ENCODE measurements around the gene RBM34.
"Not testable (repeated sequence)": the region's sequence is repeated elsewhere in the genome, so short reads cannot be mapped to it uniquely, and the experiment has no call there.

RBM34 gene

DNA sequence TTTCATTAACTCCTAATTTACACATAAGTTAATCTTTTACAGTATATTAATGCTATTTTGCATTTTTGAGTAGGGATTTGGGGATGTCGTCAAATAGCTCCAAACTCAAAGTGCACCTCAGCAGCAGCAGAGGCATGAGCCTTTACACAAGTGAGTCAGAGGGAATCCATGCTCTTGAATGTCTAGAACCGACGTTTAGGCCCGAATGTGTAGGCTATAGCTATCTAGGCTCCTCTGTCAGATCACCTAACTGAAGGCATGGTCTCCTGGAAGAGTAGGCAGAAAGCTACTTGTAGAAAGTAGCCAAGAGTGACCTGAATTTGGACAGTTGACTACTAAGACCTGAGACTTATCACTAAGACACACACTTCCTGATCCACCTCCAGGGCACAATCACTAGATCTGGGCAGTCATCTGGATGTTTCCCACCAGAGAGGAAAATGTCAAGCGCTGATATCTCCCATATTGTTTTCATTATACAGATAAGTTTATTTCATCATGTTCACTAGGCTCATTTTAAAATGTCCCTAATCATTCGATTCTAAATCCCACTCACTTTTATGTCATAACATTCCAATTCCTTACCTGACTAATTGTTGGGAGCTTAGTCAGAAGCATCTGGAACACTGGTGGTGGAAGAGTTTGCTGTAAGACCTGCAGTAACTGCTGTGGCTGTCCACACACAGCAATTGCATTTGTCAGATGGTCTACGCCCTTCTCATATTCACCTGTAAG lies 47.7 kb downstream of the RBM34 start:
- DNase-seq (ENCODE audit: low read depth in 1 of 2, low spot score in 1 of 2), result no peak

DNA sequence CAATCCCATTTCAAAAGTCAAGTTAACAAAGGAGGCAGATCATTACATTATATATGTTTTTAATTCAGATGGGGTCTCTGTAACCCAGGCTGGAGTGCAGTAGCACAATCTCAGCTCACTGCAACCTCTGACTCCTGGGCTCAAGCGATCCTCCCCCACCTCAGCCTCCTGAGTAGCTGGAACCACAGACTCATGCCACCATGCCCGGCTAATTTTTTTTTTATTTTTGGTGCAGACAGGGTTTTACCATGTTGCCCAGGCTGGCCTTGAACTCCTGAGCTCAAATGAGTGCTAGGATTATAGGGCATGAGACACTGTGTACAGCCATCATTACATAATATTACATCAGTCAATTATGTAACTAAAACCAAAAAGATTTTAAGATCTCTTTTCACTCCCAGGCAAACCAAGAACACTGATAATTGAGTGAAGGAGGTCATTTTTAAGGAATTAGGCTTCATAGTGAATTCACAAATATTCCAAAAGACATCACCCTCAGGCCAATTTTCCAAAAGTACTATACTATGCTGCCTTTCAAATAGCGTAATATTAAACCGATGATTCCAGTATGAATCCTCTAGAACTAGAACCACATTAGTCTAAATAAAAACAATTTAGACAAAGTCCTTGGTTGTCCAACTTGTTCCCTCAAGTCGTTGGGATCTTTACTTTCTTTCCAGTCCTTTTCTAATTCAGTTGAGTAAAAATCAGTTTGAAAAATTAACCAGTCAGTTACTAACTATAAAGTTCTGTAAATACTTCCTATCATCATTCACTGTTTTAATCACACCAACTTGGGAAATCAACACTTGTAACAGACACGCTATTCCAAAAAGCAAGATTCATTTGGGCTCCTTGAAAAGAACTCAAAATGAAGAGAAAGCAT lies 48.5 kb downstream of the RBM34 start:
- DNase-seq (ENCODE audit: low read depth in 1 of 2, low spot score in 1 of 2), result no peak

DNA sequence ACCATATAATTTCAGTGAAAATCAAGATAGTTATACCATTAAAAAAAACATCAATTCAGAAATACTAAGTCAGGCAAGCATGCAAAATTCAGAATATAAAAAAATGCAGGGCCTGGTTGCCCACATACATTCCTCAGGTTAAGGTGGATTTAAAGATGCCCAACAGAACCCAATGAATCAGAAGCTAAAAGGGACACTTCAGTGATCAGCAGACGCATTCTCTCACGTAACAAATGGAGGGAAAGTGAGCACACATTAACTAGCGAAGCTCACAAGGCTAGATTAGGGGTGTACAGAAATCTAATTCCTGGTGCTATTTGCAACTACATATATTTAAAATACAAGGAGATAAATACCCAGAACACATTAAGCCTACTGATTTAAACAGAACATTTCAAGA lies 49.9 kb downstream of the RBM34 start:
- no peak for DNase-seq (ENCODE audit: low read depth in 1 of 2, low spot score in 1 of 2)

DNA sequence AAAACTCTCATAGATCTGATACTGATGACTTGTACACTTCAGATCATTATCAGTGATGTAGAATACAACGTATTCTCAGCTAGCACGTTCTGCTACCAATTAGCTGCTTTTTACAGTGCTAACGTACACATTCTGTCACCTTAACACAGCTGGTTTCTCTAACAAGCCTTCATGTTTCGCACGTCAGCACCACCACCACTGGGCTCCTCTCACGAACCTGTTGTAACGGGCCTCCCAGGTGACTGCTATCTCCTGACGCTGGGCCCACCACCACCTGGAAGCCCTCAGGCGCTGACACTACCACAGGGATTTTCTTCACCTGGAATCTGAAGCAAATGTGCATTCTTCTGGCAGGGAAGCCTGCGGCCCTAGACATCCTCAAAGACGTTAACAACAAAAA lies 52.2 kb downstream of the RBM34 start:
- no peak for DNase-seq (ENCODE audit: low read depth in 1 of 2, low spot score in 1 of 2)

DNA sequence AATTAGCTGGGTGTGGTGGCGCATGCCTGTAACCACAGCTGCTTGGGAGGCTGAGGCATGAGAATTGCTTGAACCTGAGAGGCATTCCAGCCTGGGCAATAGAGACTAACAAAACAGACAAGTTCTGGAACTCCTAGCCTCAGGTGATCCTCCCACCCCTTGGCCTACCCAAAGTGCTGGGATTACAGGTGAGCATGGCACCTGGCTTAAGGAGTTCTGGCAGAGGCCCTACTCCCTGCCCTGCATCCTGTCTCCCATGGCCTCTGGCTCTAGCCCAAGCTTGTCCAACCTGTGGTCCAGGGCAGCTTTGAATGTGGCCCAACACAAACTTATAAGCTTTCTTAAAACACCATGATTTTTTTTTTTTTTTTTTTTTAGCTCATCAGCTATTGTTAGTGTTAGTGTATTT lies 52.9 kb downstream of the RBM34 start:
- no peak for DNase-seq (ENCODE audit: low read depth in 1 of 2, low spot score in 1 of 2)

DNA sequence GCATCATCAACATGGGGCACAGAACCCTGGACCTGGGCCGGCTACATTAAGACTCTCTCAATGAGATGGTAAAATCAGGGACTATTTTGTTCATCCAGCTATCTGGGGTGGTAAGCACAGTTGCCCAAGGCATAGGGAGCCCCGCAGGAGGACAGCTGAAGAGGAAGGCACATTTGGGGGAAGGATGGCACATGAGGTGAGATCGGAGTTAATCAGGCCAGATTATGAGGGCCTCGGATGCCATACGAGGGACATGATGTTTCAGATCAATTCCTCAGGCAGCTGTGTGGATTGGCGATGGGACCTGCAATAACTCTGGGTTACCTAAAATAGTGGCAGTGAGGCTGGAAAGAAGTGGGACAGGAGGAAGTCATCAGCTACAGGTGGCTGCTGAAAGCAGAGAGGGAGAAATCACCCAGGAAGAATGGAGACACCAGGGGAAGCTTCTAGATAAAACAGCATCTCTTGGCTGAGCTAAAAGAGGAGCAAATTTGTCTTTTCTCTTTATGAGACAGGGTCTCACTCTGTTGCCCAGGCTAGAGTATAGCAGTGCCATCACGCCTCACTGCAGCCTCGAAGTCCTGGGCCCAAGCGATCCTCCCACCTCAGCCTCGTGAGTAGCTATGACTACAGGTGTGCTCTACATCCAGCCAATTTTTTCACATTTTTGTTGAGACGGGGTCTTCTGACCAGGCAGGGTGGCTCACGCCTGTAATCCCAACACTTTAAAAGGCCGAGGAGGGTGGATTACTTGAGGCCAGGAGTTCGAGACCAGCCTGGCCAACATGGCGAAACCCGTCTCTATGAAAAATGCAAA lies 53.5 kb downstream of the RBM34 start:
- DNase-seq (ENCODE audit: low read depth in 1 of 2, low spot score in 1 of 2), result no peak

DNA sequence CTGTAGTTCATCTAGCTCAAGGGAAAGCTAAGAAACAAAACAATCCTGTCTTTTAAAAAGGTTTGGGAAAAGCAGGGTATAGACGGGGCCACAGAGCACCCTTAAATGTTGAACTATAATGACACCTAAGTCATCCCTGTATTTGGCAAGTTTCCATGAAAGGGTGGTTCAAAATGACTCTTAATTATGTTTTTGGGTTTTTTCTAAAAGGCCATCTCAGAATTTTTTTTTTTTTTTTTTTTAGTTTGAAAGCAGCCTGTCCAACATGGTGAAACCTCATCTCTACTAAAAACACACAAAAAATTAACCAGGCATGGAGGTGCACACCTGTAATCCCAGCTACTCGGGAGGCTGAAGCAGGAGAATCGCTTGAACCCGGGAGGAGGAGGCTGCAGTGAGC lies 54.6 kb downstream of the RBM34 start:
- no peak for DNase-seq (ENCODE audit: low read depth in 1 of 2, low spot score in 1 of 2)

DNA sequence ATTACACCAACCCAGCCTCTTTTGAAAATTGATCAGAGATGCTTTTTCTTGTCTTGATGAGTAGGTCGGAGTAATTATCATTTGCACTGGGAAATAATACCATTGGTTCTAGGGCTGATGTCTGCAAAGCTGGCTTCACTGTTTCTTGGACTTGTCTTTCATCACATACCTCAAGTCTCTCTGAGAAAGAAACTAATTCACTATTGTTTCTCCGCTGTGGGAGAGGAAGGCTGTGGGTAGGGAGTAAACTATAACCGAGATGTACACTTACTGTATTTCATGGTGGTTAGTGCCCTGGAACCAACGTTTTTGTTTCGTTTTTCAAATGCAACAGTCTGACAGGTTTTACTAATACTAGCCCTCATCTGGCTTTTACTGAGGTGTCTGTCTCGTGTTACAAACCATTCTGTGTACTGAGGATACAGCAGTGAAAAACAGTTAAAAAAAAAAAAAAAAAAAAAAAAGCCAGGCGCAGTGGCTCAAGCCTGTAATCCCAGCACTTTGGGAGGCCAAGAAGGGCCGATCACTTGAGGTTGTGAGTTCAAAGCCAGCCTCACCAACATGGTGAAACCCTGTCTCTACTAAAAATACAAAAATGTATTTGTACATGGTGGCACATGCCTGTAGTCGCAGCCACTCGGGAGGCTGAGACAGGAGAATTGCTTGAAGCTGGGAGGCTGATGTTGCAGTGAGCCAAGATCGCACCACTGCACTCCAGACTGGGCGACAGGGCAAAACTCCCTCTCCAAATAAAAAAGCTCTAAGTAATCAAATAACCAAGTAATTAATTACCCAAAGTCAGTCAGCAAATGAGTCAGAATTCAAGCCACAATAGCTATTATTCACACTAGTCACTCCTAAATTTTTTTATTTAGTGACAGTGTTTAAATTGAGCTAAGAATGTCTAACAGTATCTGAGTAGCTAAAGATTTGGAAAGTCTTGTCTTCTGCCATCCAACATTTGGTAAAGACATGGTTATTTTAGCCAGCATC lies 55.7 kb downstream of the RBM34 start:
- no peak for DNase-seq (ENCODE audit: low read depth in 1 of 2, low spot score in 1 of 2)

DNA sequence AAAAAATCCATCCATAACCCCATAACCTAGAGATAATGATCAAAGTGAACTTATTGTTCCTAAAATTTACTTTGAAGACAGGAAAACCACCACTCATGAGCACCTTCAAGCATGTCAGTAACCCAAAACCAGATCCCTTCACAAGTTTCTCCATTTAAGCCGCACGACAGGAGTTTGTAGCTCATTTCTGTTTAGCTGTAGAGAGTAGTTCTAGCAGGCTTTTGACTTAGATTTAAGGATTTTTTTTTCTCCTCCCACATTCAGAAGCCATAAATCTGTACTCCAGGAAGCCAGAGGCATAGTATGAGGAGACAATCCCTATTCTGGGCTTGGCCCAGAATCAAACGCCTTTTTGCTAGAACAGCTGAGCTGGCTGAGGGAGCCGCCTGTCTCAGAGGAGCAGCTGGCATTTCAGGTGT lies 58.0 kb downstream of the RBM34 start:
- DNase-seq (ENCODE audit: low read depth in 1 of 2, low spot score in 1 of 2), result no peak

DNA sequence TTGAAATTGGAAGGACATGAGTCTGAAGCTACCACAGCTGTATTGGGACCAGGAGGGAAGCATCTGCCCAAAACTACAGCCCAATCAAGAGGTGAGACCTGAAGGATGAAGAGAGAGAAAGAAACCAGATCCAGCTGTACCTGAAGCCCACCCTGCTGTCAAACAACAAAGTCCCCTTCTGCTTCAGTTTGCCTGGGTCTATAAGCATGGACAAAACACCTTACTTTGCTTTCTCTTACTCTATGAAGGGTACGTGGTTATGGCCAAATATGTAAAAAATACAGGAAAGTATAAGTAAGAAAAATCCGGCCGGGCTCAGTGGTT lies 58.8 kb downstream of the RBM34 start:
- DNase-seq (ENCODE audit: low read depth in 1 of 2, low spot score in 1 of 2), result no peak

DNA sequence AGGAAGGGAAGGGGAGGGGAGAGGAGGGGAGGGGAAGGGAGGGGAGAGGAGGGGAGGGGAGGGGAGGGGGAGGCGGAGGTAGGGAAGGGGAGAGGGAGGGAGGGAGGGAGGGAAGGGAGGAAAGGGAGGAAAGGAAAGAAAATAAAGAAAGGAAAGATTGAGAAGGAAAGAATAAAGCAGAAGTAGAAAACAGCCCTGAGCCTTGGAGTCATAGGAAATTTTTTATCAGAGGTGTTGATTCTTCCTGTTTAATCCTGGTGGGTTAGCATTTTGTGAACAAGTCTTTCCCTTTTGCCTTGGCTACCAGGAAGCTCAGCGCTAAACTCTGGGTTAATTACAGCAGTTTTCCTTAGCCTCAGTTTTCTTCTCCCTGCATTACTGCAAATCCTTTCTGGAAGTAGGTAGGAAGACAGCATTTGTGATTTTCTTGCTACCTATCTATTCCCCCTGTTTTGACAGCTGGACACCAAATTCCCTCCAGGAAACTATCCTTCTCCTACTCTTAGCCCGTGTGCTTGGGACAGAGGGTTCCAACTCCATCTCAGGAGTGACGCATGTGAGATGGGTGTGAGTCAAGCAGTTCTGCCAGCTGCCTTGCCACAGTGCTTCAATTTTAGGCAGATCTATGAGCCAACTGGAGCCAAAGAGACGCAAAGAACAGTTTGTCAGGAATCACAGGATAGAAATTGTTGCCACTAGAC lies 59.3 kb downstream of the RBM34 start:
- DNase-seq (ENCODE audit: low read depth in 1 of 2, low spot score in 1 of 2), result no peak

DNA sequence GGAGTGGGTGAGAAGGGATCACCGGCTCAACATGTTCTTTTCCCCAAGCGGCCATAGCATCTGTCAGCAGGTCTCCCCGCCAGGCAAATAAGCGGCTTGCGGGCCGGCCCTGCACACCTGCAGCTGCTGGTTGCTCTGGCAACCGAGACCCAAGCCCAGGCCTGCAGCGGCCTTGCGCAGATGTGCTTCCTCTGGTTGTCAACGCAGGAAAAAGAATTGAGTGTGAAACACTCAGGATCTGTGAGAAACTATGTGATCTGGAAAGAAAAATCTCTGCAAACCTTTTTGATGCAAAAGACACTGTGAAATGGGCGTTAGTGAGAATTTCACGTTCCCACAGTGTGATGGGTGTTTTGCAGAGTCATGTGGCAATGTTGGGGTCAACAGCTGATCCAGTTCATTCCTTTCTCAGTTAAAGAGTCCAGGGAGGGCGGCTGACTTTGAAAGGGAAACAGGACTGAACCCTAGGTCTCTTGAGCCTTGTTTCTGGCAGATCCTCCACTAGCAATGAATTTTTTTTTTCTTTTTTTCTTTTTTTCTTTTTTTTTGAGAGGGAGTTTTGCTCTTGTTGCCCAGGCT lies 60.8 kb downstream of the RBM34 start:
- DNase-seq (ENCODE audit: low read depth in 1 of 2, low spot score in 1 of 2), result no peak

DNA sequence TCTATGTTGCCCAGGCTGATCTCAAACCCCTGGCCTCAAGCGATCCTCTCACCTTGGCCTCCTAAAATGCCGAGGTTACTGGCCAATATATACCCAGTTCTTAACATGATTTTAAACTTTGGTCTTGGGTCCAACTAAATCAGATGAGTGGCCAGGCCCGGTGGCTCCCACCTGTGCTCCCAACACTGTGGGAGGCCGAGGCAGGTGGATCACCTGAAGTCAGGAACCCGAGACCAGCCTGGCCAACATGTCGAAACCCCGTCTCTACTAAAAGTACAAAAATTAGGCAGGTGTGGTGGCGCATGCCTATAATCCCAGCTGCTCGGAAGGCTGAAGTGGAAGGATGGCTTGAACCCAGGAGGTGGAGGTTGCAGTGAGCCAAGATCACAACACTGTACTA lies 62.1 kb downstream of the RBM34 start:
- DNase-seq (ENCODE audit: low read depth in 1 of 2, low spot score in 1 of 2), result no peak

DNA sequence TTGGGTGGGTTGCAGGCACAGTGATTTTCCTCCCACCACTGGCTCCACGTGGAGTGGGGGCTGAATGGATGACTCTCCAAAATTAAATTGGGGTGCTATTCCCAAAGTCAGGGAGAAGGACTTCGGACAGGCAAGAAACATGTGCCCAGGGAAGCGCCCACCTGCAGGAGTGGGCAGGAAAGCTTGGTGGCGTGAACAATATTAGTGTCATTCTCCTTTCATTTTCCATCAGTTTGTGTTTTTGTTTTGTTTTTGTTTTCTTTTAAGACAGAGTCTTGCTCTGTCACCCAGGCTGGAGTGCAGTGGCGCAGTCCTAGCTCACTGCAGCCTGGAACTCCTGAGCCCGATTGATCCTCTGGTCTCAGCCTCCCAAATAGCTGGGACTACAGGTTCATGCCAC lies 62.5 kb downstream of the RBM34 start:
- no peak for DNase-seq (ENCODE audit: low read depth in 1 of 2, low spot score in 1 of 2)

DNA sequence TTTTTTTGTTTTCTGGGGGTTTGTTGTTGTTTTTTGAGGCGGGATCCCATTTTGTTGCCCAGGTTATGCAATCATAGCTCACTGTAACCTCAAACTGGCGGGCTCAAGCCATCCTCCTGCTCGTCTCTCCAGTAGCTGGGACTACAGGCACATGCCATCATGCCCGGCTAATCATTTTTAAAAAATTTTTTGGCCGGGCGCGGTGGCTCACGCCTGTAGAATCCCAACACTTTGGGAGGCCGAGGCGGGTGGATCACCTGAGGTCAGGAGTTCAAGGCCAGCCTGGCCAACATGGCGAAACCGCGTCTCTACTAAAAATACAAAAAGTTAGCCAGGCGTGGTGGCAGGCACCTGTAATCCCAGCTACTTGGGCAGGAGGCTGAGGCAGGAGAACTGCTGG lies 63.5 kb downstream of the RBM34 start:
- not testable (repeated sequence) for DNase-seq (ENCODE audit: low read depth in 1 of 2, low spot score in 1 of 2)

DNA sequence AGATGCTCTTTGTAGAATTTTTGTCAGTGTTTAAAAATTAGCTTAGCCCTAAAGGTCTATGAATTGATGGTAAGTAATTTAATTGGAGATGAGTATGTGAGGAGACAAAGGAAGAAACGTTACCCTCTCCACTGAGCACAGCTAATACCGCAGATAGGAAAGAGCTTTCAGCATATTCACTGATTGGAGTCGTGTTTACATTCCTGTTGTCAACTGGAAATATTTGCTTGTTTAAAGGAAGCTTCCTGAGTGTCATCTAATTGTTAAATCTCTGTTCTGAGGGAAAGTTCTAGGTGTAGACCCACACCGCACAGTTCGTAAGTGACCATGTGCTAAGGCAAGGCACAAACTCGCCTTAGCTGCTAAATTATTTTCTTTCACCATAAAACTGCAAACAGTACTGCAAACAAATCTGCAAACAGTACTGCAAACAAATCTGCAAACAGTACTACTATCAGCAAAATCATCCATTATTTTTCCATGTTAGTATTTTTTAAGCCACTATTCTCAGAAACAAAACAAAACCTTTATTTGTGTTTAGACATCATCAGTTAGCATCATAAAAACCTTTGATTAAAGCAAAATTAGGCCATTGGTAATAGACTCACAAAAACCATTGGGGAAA lies 65.0 kb downstream of the RBM34 start:
- DNase-seq (ENCODE audit: low read depth in 1 of 2, low spot score in 1 of 2), result no peak

DNA sequence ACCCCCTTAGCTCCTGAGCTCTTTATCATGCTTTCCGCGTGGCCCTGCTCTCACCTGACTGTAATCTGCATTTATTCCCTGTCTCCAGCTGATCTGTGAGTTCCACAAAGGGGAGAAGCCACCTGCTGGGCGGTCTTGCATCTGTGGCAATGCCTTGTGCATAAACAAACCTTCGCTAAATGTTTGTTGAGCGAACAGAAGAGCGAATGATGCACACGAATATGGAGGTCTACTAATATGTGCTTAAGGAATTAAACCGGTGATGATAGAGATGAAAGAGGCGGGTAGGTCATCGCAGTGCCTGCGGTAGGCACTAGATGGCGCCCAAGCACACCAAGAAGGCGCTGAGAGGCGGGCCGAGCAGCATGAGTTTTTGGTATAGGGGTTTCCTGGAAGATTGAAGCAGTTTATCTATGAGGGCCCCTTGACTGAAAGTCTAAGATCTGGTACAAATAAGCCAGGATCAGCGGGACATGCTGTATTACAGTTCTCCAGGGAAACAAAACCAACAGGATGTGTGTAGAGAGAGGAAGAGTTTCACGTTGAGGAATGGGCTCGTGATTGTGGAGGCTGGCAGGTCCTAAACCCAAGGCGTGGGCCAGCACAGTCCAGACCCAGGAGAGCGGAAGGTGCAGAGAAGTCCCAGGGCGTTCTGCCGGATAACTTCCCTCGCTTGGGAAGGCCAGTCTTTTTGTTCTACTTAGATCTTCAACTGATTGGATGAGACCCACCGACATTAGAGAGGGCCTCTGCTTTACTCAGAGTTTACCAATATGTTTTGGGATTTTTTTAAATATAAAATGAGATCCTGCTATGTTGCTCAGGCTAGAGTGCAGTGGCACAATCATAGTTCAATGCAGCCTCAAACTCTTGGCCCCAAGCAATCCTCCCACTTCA lies 67.1 kb downstream of the RBM34 start:
- peak; percentile 71 to 83 for DNase-seq (ENCODE audit: low read depth in 1 of 2, low spot score in 1 of 2)

DNA sequence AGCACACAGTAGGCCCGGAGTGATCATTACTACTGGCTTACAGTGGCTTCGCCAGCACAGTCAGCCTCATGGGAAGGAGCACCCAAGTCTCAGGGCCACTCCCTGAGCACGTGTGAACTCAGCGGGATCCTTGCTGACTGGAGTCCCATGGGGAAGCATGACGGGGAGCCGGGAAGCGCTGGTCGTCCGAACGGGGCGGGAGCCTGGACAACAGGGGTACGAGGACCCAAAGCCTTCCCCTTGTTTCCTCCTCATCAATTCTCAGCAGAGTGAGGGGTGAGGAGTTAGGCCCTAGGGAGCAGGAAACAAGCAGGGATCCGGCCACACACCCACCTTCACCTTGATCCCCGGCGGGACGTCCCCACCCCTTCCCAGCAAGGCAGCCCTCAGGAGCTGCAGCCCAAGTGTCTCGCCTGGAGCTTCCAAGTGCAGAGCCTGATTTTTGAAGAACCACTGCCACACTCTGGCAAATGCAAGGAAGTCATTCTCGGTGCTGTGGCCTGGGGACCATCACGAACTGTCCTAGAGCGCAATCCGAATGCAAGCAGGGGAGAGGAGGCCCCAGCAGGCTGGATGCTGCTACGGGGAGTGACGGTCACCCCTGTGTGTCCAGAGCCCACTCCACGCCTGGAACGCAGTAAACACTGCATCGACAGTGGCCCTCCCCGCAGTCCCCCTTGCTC lies 67.9 kb downstream of the RBM34 start:
- DNase-seq (ENCODE audit: low read depth in 1 of 2, low spot score in 1 of 2), result no peak
